ENCODE results near the gene ATG10.
A peak's percentile ranks its signal among the peaks of the same experiment; 100 is the strongest.
"Not testable (repeated sequence)": the region's sequence is repeated elsewhere in the genome, so short reads cannot be mapped to it uniquely, and the experiment has no call there.

The ATG10 gene

GRCh38 chr5:82129723-82130285 is 158.0 kb downstream of the ATG10 start:
- DNase-seq (ENCODE audit: low read depth), result no peak

GRCh38 chr5:82130602-82131001 is 158.8 kb downstream of the ATG10 start:
- no peak for DNase-seq (ENCODE audit: low read depth)

GRCh38 chr5:82137205-82137604 is 165.4 kb downstream of the ATG10 start:
- DNase-seq (ENCODE audit: low read depth), result no peak

GRCh38 chr5:82139837-82140236 is 168.0 kb downstream of the ATG10 start:
- not testable (repeated sequence) for DNase-seq (ENCODE audit: low read depth)

GRCh38 chr5:82142217-82142841 is 170.5 kb downstream of the ATG10 start:
- DNase-seq (ENCODE audit: low read depth), result no peak

- DNase-seq (ENCODE audit: low read depth), result no peak
Observed at GRCh38 chr5:82142928-82143577, 171.2 kb downstream of the ATG10 start.

GRCh38 chr5:82147860-82148573 is 176.2 kb downstream of the ATG10 start:
- peak; percentile 96 for DNase-seq (ENCODE audit: low read depth)

GRCh38 chr5:82149434-82149833 is 177.6 kb downstream of the ATG10 start:
- no peak for DNase-seq (ENCODE audit: low read depth)

GRCh38 chr5:82150559-82150958 is 178.7 kb downstream of the ATG10 start:
- no peak for DNase-seq (ENCODE audit: low read depth)

GRCh38 chr5:82151204-82151603 is 179.4 kb downstream of the ATG10 start:
- DNase-seq (ENCODE audit: low read depth), result no peak

GRCh38 chr5:82151662-82152061 is 179.8 kb downstream of the ATG10 start:
- DNase-seq (ENCODE audit: low read depth), result peak; percentile 41

- DNase-seq (ENCODE audit: low read depth), result no peak
Observed at GRCh38 chr5:82152978-82153481, 181.2 kb downstream of the ATG10 start.

GRCh38 chr5:82154776-82155175 is 183.0 kb downstream of the ATG10 start:
- no peak for DNase-seq (ENCODE audit: low read depth)

GRCh38 chr5:82155305-82155704 is 183.5 kb downstream of the ATG10 start:
- no peak for DNase-seq (ENCODE audit: low read depth)

GRCh38 chr5:82156874-82157273 is 185.1 kb downstream of the ATG10 start:
- DNase-seq (ENCODE audit: low read depth), result no peak

- peak; percentile 84 for DNase-seq (ENCODE audit: low read depth)
Observed at GRCh38 chr5:82158755-82159413, 187.1 kb downstream of the ATG10 start.

- DNase-seq (ENCODE audit: low read depth), result no peak
Observed at GRCh38 chr5:82160948-82161347, 189.1 kb downstream of the ATG10 start.

GRCh38 chr5:82162573-82162972 is 190.8 kb downstream of the ATG10 start:
- no peak for DNase-seq (ENCODE audit: low read depth)

- peak; percentile 73 for DNase-seq (ENCODE audit: low read depth)
Observed at GRCh38 chr5:82163452-82164175, 191.8 kb downstream of the ATG10 start.

- peak; percentile 97 for DNase-seq (ENCODE audit: low read depth)
Observed at GRCh38 chr5:82164176-82164976, 192.6 kb downstream of the ATG10 start.
